HG02870 (cell line): Measurements from ENCODE around the gene SBK2.

Experiments used
- ATAC-seq: cut with Tn5 transposase; IDR thresholded peaks from one replicate; pipeline ENCODE4 v1.9.1; 2021; ENCODE audit warnings: mild to moderate bottlenecking, moderate library complexity; ENCODE audit not compliant: unreplicated experiment

Gene SBK2

DNA sequence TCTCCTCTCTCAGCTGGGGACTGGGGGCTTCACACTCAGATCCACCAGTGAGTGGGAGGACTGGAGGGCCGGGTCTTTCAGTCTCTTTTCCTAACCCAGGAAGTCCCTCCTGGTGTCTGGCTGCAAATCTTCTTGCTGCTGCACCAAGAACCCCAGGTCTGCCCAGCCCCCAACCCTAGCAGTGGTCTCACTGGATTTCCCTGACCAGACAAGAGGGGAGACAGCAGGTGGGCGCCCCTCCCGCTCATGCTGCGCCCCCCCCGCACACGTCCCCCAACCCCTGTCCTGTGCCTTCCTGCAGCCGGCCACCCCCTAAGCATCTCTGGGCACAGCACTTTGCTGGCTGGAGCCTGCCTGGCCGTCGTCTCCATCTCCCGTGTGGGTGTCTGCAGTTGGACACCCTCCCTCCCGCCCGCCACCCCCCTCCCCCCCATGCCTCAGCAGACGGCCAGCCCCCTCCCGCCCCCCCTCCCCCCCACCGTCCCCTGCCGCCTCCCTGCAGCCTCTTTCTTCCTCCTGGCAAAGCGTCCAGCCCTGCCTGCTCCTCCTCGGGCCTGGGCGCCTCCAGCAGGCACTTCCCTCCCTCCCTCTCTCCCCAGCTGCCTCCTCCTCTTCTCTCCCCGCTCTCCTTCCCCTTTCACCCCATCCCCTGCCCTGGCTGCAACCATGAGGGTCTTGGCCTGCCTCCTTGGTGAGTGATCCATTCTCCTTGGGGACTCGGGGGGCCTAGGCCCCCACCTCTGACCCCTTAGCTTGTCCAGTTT is 48.8 kb downstream of the SBK2 start, which contains the start of gene SSC5D:
Gene SSC5D, plus strand, starts transcription at position 513 of the 764 bp plus-strand sequence. Its CDS starts 154 bp downstream, at position 667.
- ATAC-seq, result no peak

DNA sequence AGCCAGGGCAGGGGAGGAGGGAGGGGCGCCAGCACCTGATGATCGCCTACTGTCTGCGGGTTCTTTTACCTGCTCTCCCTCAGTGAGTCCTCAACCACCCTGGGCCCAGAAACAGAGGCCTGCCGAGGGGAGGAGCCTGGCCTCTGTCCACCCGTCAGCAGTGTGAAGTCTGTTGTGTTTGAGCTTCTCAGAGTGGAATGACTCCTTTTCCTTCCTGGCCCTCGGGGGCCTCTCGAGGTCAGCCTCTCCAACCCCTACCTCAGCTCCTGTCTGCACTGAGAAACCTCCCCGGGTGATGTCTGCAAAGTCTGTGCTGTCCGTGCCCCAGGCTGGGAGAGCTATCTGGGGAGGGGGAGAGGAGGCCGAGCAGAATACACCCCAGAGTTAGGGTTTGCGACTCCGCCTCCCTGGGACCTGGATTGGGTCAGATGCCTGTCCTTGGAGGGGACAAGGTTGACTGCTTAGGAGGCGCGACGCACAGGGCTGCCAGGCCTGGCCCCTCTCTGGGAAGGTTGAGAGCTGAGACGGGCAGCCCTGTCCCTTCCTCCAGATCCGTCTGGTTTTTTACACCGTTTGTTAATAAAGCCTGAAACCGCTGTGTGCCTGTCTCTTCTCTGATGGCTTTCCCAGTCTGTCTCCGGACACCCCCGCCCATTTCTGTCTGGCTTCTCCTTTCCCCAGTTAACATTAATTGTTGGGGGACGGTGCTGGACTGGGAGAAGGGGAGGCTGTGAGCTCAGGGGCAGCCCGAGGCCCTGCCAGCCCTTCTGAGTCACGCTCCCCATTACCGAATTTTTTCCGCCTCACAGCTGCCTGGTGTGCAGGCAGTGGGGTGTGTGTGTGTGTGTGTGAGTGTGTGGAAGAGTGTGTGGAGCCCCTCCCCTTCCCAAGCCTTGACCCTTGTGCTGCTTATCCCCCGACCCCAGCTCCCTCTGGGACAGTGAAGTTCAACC is 49.7 kb downstream of the SBK2 start:
- ATAC-seq, result no peak

DNA sequence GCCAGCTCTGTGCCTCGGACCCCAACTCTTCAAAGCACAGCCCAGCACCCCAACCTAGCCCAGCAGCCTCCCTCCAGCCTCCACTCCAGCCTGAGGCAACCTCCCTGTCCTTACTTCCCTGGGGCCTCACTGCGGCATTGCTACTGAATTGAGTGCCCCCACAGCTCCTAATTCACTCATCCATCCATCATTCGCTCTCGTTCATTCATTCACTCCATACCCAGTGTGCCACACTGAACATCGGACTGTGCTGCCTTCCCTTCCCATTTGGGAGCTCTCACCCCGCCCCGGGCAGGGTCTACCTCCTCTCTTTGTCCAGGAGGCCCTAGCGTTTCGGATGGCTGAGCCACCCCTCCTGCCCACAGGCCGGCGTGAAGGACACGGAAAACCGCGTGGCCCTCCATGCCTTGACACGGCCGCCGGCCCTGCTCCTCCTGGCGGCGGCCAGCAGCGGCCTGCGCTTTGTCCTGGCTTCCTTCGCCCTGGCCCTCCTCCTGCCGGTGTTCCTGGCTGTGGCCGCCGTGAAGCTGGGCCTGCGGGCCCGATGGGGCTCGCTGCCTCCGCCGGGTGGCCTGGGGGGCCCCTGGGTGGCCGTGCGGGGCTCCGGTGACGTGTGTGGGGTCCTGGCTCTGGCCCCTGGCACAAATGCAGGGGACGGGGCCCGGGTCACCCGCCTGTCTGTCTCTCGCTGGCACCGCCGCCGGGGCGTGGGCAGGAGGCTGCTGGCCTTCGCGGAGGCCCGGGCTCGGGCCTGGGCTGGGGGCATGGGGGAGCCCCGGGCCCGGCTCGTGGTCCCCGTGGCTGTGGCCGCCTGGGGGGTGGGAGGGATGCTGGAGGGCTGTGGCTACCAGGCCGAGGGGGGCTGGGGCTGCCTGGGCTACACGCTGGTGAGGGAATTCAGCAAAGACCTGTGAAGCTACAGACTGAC is 50.6 kb downstream of the SBK2 start:
- ATAC-seq, result no peak

DNA sequence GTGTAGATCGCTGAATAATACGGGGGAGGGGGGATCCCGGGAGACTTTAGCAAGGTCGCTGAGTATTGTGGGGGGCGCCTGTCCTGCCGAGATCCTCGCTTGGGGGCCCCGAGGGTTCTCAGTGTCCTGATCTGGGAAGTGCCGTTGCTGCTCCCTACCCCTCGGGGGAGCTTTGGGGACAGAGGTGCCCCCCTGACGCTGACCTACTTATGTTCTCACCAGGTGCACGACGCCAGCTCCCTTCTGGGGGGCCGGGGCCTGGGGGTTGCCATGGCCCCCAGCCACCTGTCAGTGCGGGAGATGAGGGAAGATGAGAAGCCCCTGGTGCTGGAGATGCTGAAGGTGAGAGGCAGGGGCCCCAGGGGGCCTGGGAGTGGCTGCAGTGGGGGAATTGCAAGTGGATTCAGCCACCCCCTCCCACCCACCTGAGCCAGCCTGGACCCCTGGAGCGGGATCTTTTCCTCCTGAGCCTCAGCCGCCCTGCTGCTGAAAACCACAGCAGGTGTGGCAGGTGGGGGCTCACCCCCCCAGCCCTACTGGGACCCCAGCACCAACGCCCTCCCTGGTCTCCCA is 51.4 kb downstream of the SBK2 start:
- ATAC-seq, result no peak

GRCh38 chr19:55484593-55485438 is 52.1 kb downstream of the SBK2 start, which contains the start of gene NAT14:
Gene NAT14, plus strand, starts transcription at chr19:55485188. Its CDS starts 521 bp downstream, at chr19:55485709.
- ATAC-seq, result peak; percentile 69

- ATAC-seq, result no peak
These were observed 53.0 kb downstream of the SBK2 start for GRCh38 chr19:55483706-55484592.

GRCh38 chr19:55482967-55483705 is 53.8 kb downstream of the SBK2 start:
- ATAC-seq, result no peak

- ATAC-seq, result no peak
These were observed 54.6 kb downstream of the SBK2 start for GRCh38 chr19:55482156-55482961.

- ATAC-seq, result no peak
These were observed 55.2 kb downstream of the SBK2 start for GRCh38 chr19:55481794-55482155.

DNA sequence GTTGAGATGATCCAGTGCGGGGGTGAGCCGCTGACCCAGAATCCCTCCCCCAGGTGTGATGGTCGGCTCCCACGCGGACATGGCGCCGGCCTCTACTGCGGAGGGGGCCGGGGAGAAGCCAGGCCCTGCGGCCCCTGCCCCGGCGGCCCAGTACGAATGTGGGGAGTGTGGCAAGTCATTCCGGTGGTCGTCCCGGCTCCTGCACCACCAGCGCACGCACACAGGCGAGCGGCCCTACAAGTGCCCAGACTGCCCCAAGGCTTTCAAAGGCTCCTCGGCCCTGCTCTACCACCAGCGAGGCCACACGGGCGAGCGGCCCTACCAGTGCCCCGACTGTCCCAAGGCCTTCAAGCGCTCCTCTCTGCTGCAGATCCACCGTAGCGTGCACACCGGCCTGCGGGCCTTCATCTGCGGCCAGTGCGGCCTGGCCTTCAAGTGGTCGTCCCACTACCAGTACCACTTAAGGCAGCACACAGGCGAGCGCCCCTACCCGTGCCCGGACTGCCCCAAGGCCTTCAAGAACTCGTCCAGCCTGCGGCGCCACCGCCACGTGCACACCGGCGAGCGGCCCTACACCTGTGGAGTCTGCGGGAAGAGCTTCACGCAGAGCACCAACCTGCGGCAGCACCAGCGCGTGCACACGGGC is 55.7 kb downstream of the SBK2 start:
- ATAC-seq, result no peak

DNA sequence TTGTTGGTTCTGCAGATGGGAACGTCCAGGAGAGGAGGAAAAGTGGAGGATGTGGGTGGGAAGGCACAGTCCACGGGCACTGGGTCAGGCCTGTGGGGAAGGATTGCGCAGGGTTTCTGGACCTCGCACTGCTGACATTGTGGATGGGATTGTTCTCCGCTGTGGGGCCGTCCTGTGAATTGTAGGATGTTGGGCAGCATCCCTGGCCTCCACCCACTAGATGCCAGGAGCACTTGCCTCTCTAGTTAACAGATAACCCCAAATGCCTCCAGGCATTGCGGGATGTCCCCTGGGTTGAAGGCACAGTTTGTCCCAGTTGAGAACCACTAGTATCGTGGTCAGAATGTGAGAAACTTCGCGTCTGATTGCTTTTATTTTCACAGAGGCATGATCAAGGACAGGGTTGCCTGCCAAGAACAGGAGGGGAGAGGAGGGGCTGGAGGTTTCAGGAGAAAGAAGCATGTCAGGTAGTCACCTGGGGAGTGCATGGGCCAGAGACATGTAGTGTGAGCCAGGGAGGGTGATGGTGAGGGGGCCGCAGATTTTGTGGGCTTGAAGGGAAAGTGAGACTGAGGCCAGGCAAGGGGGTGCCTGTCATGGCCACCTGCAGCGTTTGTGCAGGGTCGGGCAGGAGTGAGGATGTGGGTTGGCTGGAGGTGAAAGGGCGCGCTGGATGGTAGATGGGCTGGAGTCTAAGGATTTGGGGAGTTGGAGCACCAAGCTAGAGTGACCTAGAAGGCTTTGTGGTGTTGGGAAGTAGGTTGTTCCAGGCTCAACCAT is 57.3 kb downstream of the SBK2 start:
- no peak for ATAC-seq

- ATAC-seq, result no peak
These were observed 57.9 kb downstream of the SBK2 start for GRCh38 chr19:55479045-55479444.
